Lower lobe of right lung (tissue), 2 donors: Measurements from ENCODE around the gene KLHL2. TPM values are rescaled to one million over a fixed set of nuclear protein-coding genes. Genes with fewer than 3 reads are reported as not detected.
A peak's percentile ranks its signal among the peaks of the same experiment; 100 is the strongest.

Source experiments
- ATAC-seq, 2 donors: fragments of 200-7000 bp; cut with Tn5 transposase; one replicate each; pipeline ENCODE4 v1.9.1; 2020 to 2022; ENCODE audit warnings: mild to moderate bottlenecking in 2 of 2, moderate library complexity in 2 of 2
- DNase-seq: peaks from one replicate; pipeline ENCODE4 v3.0.0-alpha.2; 2020
- H3K27ac ChIP-seq: fragments of 200-600 bp; one replicate; pipeline ENCODE4 v1.8.0; 2022
- H3K27me3 ChIP-seq: fragments of 200-600 bp; one replicate; pipeline ENCODE4 v1.8.0; 2022; ENCODE audit warnings: low read depth
- H3K36me3 ChIP-seq: fragments of 200-600 bp; one replicate; pipeline ENCODE4 v1.8.0; 2022; ENCODE audit warnings: mild to moderate bottlenecking
- H3K4me1 ChIP-seq: fragments of 200-600 bp; one replicate; pipeline ENCODE4 v1.8.0; 2022
- H3K4me3 ChIP-seq: fragments of 200-600 bp; one replicate; pipeline ENCODE4 v1.8.0; 2022; ENCODE audit warnings: mild to moderate bottlenecking
- H3K9me3 ChIP-seq: fragments of 200-600 bp; one replicate; pipeline ENCODE4 v1.8.0; 2022
- CTCF ChIP-seq: fragments of 200-600 bp; IDR thresholded peaks from one replicate; pipeline ENCODE4 v1.8.0; 2022; ENCODE audit warnings: antibody characterized with exemption, mild to moderate bottlenecking
- intact Hi-C: fragments of 100-400 bp; cut with DNase I; formaldehyde crosslinking; loops from one replicate; pipeline ENCODE4 v1.11.0; 2022
- total RNA-seq: library from RNA; stranded (reverse); fragmentation: NEBNext Ultra II Directional; extraction: Animal tissue kit (Norgen Biotek cat#: 25700); gene quantifications from one replicate; pipeline ENCODE4 v1.2.1, GENCODE V29; 2021
- donor health status: DM: no; HTN: yes; CAD: no; lungs with severe emphysema.

The KLHL2 gene
- total RNA-seq, 1 donor from 2014 or later = 37.7 TPM

- no peak overlapping the region for H3K27ac ChIP-seq
- no peak for TF ChIP-seq CTCF
- no peaks in the 10 kb centered on the region for H3K4me1 ChIP-seq
- no peaks in the 10 kb centered on the region for H3K9me3 ChIP-seq
- no peaks in the 10 kb centered on the region for H3K27me3 ChIP-seq
- DNase-seq (no peak), ATAC-seq (no peak)
- intact Hi-C loops = no loop called here
- no peak overlapping the region for H3K4me3 ChIP-seq
- no peaks in the 10 kb centered on the region for H3K36me3 ChIP-seq
These were observed 112.1 kb downstream of the KLHL2 start for GRCh38 chr4:165319509-165319908.

- peaks cover 29% of the 10 kb centered on the region for H3K4me1 ChIP-seq
- no peak overlapping the region for H3K27ac ChIP-seq
- no peak overlapping the region for H3K4me3 ChIP-seq
- no peaks in the 10 kb centered on the region for H3K36me3 ChIP-seq
- H3K9me3 ChIP-seq = no peaks in the 10 kb centered on the region
- no peak for ATAC-seq
- no peak for TF ChIP-seq CTCF
- no peaks in the 10 kb centered on the region for H3K27me3 ChIP-seq
- DNase-seq = no peak
- intact Hi-C loops = no loop called here
These were observed 117.0 kb downstream of the KLHL2 start for GRCh38 chr4:165324236-165324917.

- no peak for ATAC-seq
- no peak overlapping the region for H3K4me3 ChIP-seq
- intact Hi-C loops = no loop called here
- no peak for TF ChIP-seq CTCF
- H3K4me1 ChIP-seq = peaks cover 29% of the 10 kb centered on the region
- DNase-seq = no peak
- H3K9me3 ChIP-seq = no peaks in the 10 kb centered on the region
- H3K27me3 ChIP-seq = no peaks in the 10 kb centered on the region
- H3K27ac ChIP-seq = no peak overlapping the region
- H3K36me3 ChIP-seq = no peaks in the 10 kb centered on the region
These were observed 117.5 kb downstream of the KLHL2 start for GRCh38 chr4:165324918-165325304.

GRCh38 chr4:165325732-165326512, 118.6 kb downstream of the KLHL2 start:
- H3K36me3 ChIP-seq = no peaks in the 10 kb centered on the region
- H3K4me3 ChIP-seq = no peak overlapping the region
- H3K27me3 ChIP-seq = no peaks in the 10 kb centered on the region
- ATAC-seq (peak in 1 of 2 donors; percentile 39), DNase-seq (no peak)
- H3K4me1 ChIP-seq = peaks cover 29% of the 10 kb centered on the region
- H3K27ac ChIP-seq = peak overlapping the region; percentile 85
- intact Hi-C loops = no loop called here
- no peaks in the 10 kb centered on the region for H3K9me3 ChIP-seq
- TF ChIP-seq CTCF = no peak

- DNase-seq = peak; percentile 55
- Histone ChIP-seq H3K27ac (peak overlapping the region; percentile 85), H3K4me1 (peaks cover 29% of the 10 kb centered on the region), H3K36me3 (no peaks in the 10 kb centered on the region), H3K4me3 (peak overlapping the region; percentile 84), H3K9me3 (no peaks in the 10 kb centered on the region), H3K27me3 (no peaks in the 10 kb centered on the region)
- peak; percentile 49 to 77 for ATAC-seq
- intact Hi-C loops = no loop called here
- no peak for TF ChIP-seq CTCF
These were observed 119.5 kb downstream of the KLHL2 start for GRCh38 chr4:165326831-165327210.
